Urinary bladder (tissue), 4 donors: ENCODE measurements around the gene SAP30. TPM values are rescaled to one million over a fixed set of nuclear protein-coding genes. Genes with fewer than 3 reads are reported as not detected.

Experiments used
- DNase-seq: peaks from one replicate; pipeline ENCODE4 v3.0.0-alpha.2; 2015; ENCODE audit errors: extremely low spot score
- H3K27ac ChIP-seq: one replicate; pipeline ENCODE4 v1.5.1; 2013; ENCODE audit warnings: low read depth, mild to moderate bottlenecking, moderate library complexity
- H3K36me3 ChIP-seq: one replicate; pipeline ENCODE4 v1.6.1; 2013; ENCODE audit warnings: mild to moderate bottlenecking, moderate library complexity; ENCODE audit not compliant: insufficient read depth
- H3K4me1 ChIP-seq: one replicate; pipeline ENCODE4 v1.6.1; 2013; ENCODE audit warnings: mild to moderate bottlenecking, moderate library complexity; ENCODE audit not compliant: insufficient read depth
- H3K4me3 ChIP-seq: one replicate; pipeline ENCODE4 v1.5.1; 2013; ENCODE audit warnings: low read depth, low read length
- WGBS: extraction: QIAGEN DNeasy Blood & Tissue Kit; methylation state at CpG from one replicate; pipeline ENCODE4 v1.1.7; 2013; 5-methylcytosine and 5-hydroxymethylcytosine counted together
- polyA plus RNA-seq: library from polyadenylated mRNA; stranded (reverse); fragments of 200-250 nt; gene quantifications from one replicate; pipeline ENCODE4 v1.2.3, GENCODE V29; 2013
- total RNA-seq: library from RNA; depleted of rRNA; stranded (reverse); fragments of >200 nt; gene quantifications from one replicate; pipeline ENCODE4 v1.2.3, GENCODE V29; 2014
- donor health status: healthy with polysubstance abuse.
- donor health status: healthy.

The SAP30 gene
- total and polyA plus RNA-seq, 2 donors = 16.6 to 24.8 TPM

GRCh38 chr4:173381610-173382009 lies 10.9 kb downstream of the SAP30 start:
- Histone ChIP-seq H3K27ac (no peak overlapping the region), H3K4me1 (no peaks in the 10 kb centered on the region), H3K36me3 (no peaks in the 10 kb centered on the region), H3K4me3 (no peak overlapping the region)
- DNase-seq = no peak
- WGBS = 34% methylated on average over 1 of the region's 1 CpG

- no peak overlapping the region for H3K4me3 ChIP-seq
- DNase-seq = no peak
- H3K36me3 ChIP-seq = no peaks in the 10 kb centered on the region
- no peaks in the 10 kb centered on the region for H3K4me1 ChIP-seq
- WGBS = 95% methylated on average over 4 of the region's 4 CpGs
- no peak overlapping the region for H3K27ac ChIP-seq
These were observed 11.6 kb downstream of the SAP30 start for GRCh38 chr4:173382349-173382748.

GRCh38 chr4:173386751-173387150 lies 16.0 kb downstream of the SAP30 start:
- Histone ChIP-seq H3K4me3 (no peak overlapping the region), H3K36me3 (no peaks in the 10 kb centered on the region), H3K4me1 (no peaks in the 10 kb centered on the region), H3K27ac (no peak overlapping the region)
- no peak for DNase-seq

GRCh38 chr4:173391701-173392100 lies 20.9 kb downstream of the SAP30 start:
- 89% methylated on average over 1 of the region's 1 CpG for WGBS
- Histone ChIP-seq H3K36me3 (no peaks in the 10 kb centered on the region), H3K27ac (no peak overlapping the region), H3K4me3 (no peak overlapping the region), H3K4me1 (no peaks in the 10 kb centered on the region)
- DNase-seq = no peak

GRCh38 chr4:173397604-173398003 lies 26.9 kb downstream of the SAP30 start:
- no peaks in the 10 kb centered on the region for H3K36me3 ChIP-seq
- no peak overlapping the region for H3K27ac ChIP-seq
- WGBS = 69% methylated on average over 1 of the region's 1 CpG
- H3K4me3 ChIP-seq = no peak overlapping the region
- H3K4me1 ChIP-seq = no peaks in the 10 kb centered on the region
- DNase-seq = no peak

GRCh38 chr4:173398220-173398619 lies 27.5 kb downstream of the SAP30 start:
- Histone ChIP-seq H3K36me3 (no peaks in the 10 kb centered on the region), H3K27ac (no peak overlapping the region), H3K4me3 (no peak overlapping the region), H3K4me1 (no peaks in the 10 kb centered on the region)
- no peak for DNase-seq

- WGBS = 25% methylated on average over 4 of the region's 4 CpGs
- no peak within 1 kb of the TSS for H3K4me3 ChIP-seq
- no peaks in the 10 kb centered on the region for H3K36me3 ChIP-seq
- no peak for DNase-seq
- H3K4me1 ChIP-seq = no peaks in the 10 kb centered on the region
- no peak within 1 kb of the TSS for H3K27ac ChIP-seq
These were observed 28.1 kb downstream of the SAP30 start, which contains the start of gene SCRG1 for GRCh38 chr4:173398779-173399415. Gene SCRG1, minus strand, starts transcription at chr4:173399116. Its CDS starts 7,702 bp downstream, at chr4:173391414.

GRCh38 chr4:173401063-173401462 lies 30.3 kb downstream of the SAP30 start:
- no peaks in the 10 kb centered on the region for H3K36me3 ChIP-seq
- DNase-seq = no peak
- no peak overlapping the region for H3K27ac ChIP-seq
- H3K4me1 ChIP-seq = no peaks in the 10 kb centered on the region
- 95% methylated on average over 4 of the region's 4 CpGs for WGBS
- H3K4me3 ChIP-seq = no peak overlapping the region

GRCh38 chr4:173403051-173403450 lies 32.3 kb downstream of the SAP30 start:
- no peak overlapping the region for H3K27ac ChIP-seq

GRCh38 chr4:173404296-173404865 lies 33.6 kb downstream of the SAP30 start:
- no peak overlapping the region for H3K27ac ChIP-seq

More at GRCh38 chr4:173403051-173403450, 32.3 kb downstream of the SAP30 start:
- 93% methylated on average over 2 of the region's 2 CpGs for WGBS
- H3K36me3 ChIP-seq = no peaks in the 10 kb centered on the region
- no peaks in the 10 kb centered on the region for H3K4me1 ChIP-seq
- H3K4me3 ChIP-seq = no peak overlapping the region
- no peak for DNase-seq

GRCh38 chr4:173405840-173406606 lies 35.3 kb downstream of the SAP30 start:
- no peaks in the 10 kb centered on the region for H3K4me1 ChIP-seq
- WGBS = 89% methylated on average over 4 of the region's 4 CpGs
- no peak for DNase-seq
- no peak overlapping the region for H3K4me3 ChIP-seq
- H3K27ac ChIP-seq = no peak overlapping the region
- H3K36me3 ChIP-seq = no peaks in the 10 kb centered on the region

More at GRCh38 chr4:173404296-173404865, 33.6 kb downstream of the SAP30 start:
- Histone ChIP-seq H3K4me1 (no peaks in the 10 kb centered on the region), H3K36me3 (no peaks in the 10 kb centered on the region), H3K4me3 (no peak overlapping the region)
- no peak for DNase-seq
- 92% methylated on average over 3 of the region's 3 CpGs for WGBS

GRCh38 chr4:173410079-173410478 lies 39.3 kb downstream of the SAP30 start:
- H3K4me1 ChIP-seq = no peaks in the 10 kb centered on the region
- no peaks in the 10 kb centered on the region for H3K36me3 ChIP-seq
- DNase-seq = no peak
- H3K4me3 ChIP-seq = no peak overlapping the region
- 45% methylated on average over 2 of the region's 2 CpGs for WGBS
- no peak overlapping the region for H3K27ac ChIP-seq

- H3K4me1 ChIP-seq = no peaks in the 10 kb centered on the region
- WGBS = 53% methylated on average over 4 of the region's 4 CpGs
- H3K4me3 ChIP-seq = no peak overlapping the region
- no peaks in the 10 kb centered on the region for H3K36me3 ChIP-seq
- H3K27ac ChIP-seq = no peak overlapping the region
- DNase-seq = no peak
These were observed 40.4 kb downstream of the SAP30 start for GRCh38 chr4:173411106-173411693.

- H3K4me3 ChIP-seq = no peak overlapping the region
- no peak for DNase-seq
- 88% methylated on average over 1 of the region's 1 CpG for WGBS
- H3K36me3 ChIP-seq = no peaks in the 10 kb centered on the region
- no peaks in the 10 kb centered on the region for H3K4me1 ChIP-seq
- no peak overlapping the region for H3K27ac ChIP-seq
These were observed 42.3 kb downstream of the SAP30 start for GRCh38 chr4:173413036-173413435.
